CD4-positive, alpha-beta T cell (primary cell): Measurements from ENCODE around the gene SUCO. TPM values are rescaled to one million over a fixed set of nuclear protein-coding genes. Genes with fewer than 3 reads are reported as not detected.

Source experiments
- ATAC-seq: fragments of 200-7000 bp; cut with Tn5 transposase; one replicate; pipeline ENCODE4 v1.10.0; 2022; ENCODE audit warnings: mild to moderate bottlenecking; ENCODE audit not compliant: poor library complexity
- CTCF ChIA-PET: fragments of 350-600 bp; sonication (Branson Sonifier 250); formaldehyde crosslinking; loops from one replicate; lab custom pipeline; 2021; ENCODE audit warnings: antibody characterized with exemption, inconsistent platforms; lab: Charles Lee
- POLR2A ChIA-PET: fragments of 350-600 bp; sonication (Branson Sonifier 250); formaldehyde crosslinking; loops from one replicate; lab custom pipeline; 2021; ENCODE audit warnings: antibody characterized with exemption, inconsistent platforms; lab: Charles Lee
- DNase-seq, 14 experiments: peaks; one replicate each; pipeline ENCODE4 v3.0.0-alpha.2; 2013 to 2020; ENCODE audit warnings: mixed read lengths in 2 of 14
- H3K27ac ChIP-seq, 2 donors: one replicate each; pipeline versions ENCODE4 v1.5.1 to v1.7.0; 2013; ENCODE audit warnings: low read length in 2 of 2, low read depth in 1 of 2, mild to moderate bottlenecking in 1 of 2
- H3K27me3 ChIP-seq, 2 experiments: 1 replicate in 1 of 2; 2 replicates in 1 of 2; pipeline versions ENCODE4 v1.6.1 to v1.7.0; 2013; ENCODE audit warnings: low read length in 2 of 2, control low read depth in 1 of 2, mild to moderate bottlenecking in 1 of 2, moderate library complexity in 1 of 2; ENCODE audit not compliant: insufficient read depth in 2 of 2, control insufficient read depth in 1 of 2
- H3K36me3 ChIP-seq: one replicate; pipeline ENCODE4 v1.6.1; 2013; ENCODE audit warnings: low read length, control low read depth; ENCODE audit not compliant: insufficient read depth
- H3K4me1 ChIP-seq: one replicate; pipeline ENCODE4 v1.6.1; 2013; ENCODE audit warnings: low read length, control low read depth; ENCODE audit not compliant: insufficient read depth
- H3K4me3 ChIP-seq: one replicate; pipeline ENCODE4 v1.5.1; 2013; ENCODE audit warnings: mild to moderate bottlenecking, low read length, moderate library complexity
- H3K9me3 ChIP-seq, 2 experiments: 1 replicate in 1 of 2; 2 replicates in 1 of 2; pipeline versions ENCODE4 v1.6.1 to v1.7.0; 2013; ENCODE audit warnings: low read length in 2 of 2, mild to moderate bottlenecking in 2 of 2, control low read depth in 1 of 2, moderate library complexity in 1 of 2; ENCODE audit not compliant: control insufficient read depth in 1 of 2, insufficient read depth in 1 of 2
- H3K27ac Mint-ChIP-seq: one replicate; pipeline ENCODE4 v1.8.0; 2020; ENCODE audit warnings: mixed read lengths
- H3K27me3 Mint-ChIP-seq: one replicate; pipeline ENCODE4 v1.8.0; 2021; ENCODE audit warnings: mixed read lengths
- H3K36me3 Mint-ChIP-seq: one replicate; pipeline ENCODE4 v1.8.0; 2021; ENCODE audit warnings: low read depth, mixed read lengths
- H3K4me1 Mint-ChIP-seq: one replicate; pipeline ENCODE4 v1.8.0; 2021; ENCODE audit warnings: low read depth, mixed read lengths
- H3K4me3 Mint-ChIP-seq: one replicate; pipeline ENCODE4 v1.8.0; 2020; ENCODE audit warnings: mild to moderate bottlenecking, mixed read lengths
- H3K9me3 Mint-ChIP-seq: one replicate; pipeline ENCODE4 v1.8.0; 2020; ENCODE audit warnings: mixed read lengths
- intact Hi-C, 2 experiments: fragments of 100-400 bp; cut with DNase I in 1 of 2; cut with micrococcal nuclease in 1 of 2; formaldehyde crosslinking; loops; one replicate each; pipeline versions ENCODE4 v1.15.1 to v1.9.0; 2023 to 2025; cut with DNase I, micrococcal nuclease
- total RNA-seq, 174 experiments: library from RNA in 2 of 174; stranded (reverse) in 2 of 174; gene quantifications; one replicate each; pipeline ENCODE4 v1.2.3 and lab custom pipeline; 2021 to 2026
- TF ChIP-seq, protein P1 (sequence below): fragments of 200-600 bp; IDR thresholded peaks from one replicate; pipeline ENCODE4 v1.8.0; 2022; ENCODE audit warnings: antibody characterized with exemption, mild to moderate bottlenecking

The SUCO gene
- total RNA-seq, 2 experiments from 2014 or later = 93.1 to 104 TPM

- no peaks in the 10 kb centered on the region for H3K27me3 ChIP-seq
- no peaks in the 10 kb centered on the region for H3K9me3 Mint-ChIP-seq
- no peaks in the 10 kb centered on the region for H3K9me3 ChIP-seq
- H3K36me3 ChIP-seq = peaks cover 51% of the 10 kb centered on the region
- intact Hi-C loops = no loop called here
- DNase-seq (no peak), ATAC-seq (no peak)
- H3K27ac Mint-ChIP-seq = no peak overlapping the region
- no peaks in the 10 kb centered on the region for H3K4me1 ChIP-seq
- CTCF ChIA-PET = interaction anchor here (0.6 kb wide), 1 partner anchor 1778 kb away, joined by 4 read pairs; no protein-coding TSS in a partner anchor
- POLR2A ChIA-PET = interaction anchor here (0.8 kb wide), 1 partner anchor 11 kb away, joined by 3 read pairs; no protein-coding TSS in a partner anchor
- peaks cover 84% of the 10 kb centered on the region for H3K36me3 Mint-ChIP-seq
- H3K4me3 ChIP-seq = no peak overlapping the region
- H3K27me3 Mint-ChIP-seq = no peaks in the 10 kb centered on the region
- no peak overlapping the region for H3K27ac ChIP-seq
- no peak overlapping the region for H3K4me3 Mint-ChIP-seq
- H3K4me1 Mint-ChIP-seq = peaks cover 17% of the 10 kb centered on the region
- TF ChIP-seq, protein P1, sequence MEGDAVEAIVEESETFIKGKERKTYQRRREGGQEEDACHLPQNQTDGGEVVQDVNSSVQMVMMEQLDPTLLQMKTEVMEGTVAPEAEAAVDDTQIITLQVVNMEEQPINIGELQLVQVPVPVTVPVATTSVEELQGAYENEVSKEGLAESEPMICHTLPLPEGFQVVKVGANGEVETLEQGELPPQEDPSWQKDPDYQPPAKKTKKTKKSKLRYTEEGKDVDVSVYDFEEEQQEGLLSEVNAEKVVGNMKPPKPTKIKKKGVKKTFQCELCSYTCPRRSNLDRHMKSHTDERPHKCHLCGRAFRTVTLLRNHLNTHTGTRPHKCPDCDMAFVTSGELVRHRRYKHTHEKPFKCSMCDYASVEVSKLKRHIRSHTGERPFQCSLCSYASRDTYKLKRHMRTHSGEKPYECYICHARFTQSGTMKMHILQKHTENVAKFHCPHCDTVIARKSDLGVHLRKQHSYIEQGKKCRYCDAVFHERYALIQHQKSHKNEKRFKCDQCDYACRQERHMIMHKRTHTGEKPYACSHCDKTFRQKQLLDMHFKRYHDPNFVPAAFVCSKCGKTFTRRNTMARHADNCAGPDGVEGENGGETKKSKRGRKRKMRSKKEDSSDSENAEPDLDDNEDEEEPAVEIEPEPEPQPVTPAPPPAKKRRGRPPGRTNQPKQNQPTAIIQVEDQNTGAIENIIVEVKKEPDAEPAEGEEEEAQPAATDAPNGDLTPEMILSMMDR = no peak
These were observed 45.6 kb downstream of the SUCO start for GRCh38 chr1:172578586-172578985.

GRCh38 chr1:172581273-172581672 lies 48.3 kb downstream of the SUCO start:
- no peak for ATAC-seq
- TF ChIP-seq, protein P1 = no peak
- peak overlapping the region; percentile 9 for H3K27ac Mint-ChIP-seq
- POLR2A ChIA-PET = no interaction called here
- peaks cover 82% of the 10 kb centered on the region for H3K36me3 Mint-ChIP-seq
- DNase-seq = no peak
- intact Hi-C loops = no loop called here
- H3K36me3 ChIP-seq = peaks cover 42% of the 10 kb centered on the region
- CTCF ChIA-PET = no interaction called here
- peaks cover 17% of the 10 kb centered on the region for H3K4me1 Mint-ChIP-seq
- H3K4me1 ChIP-seq = no peaks in the 10 kb centered on the region
- H3K4me3 Mint-ChIP-seq = no peak overlapping the region
- no peaks in the 10 kb centered on the region for H3K27me3 Mint-ChIP-seq
- H3K4me3 ChIP-seq = no peak overlapping the region
- H3K27me3 ChIP-seq = no peaks in the 10 kb centered on the region
- H3K9me3 ChIP-seq = no peaks in the 10 kb centered on the region
- H3K27ac ChIP-seq = no peak overlapping the region
- no peaks in the 10 kb centered on the region for H3K9me3 Mint-ChIP-seq

DNA sequence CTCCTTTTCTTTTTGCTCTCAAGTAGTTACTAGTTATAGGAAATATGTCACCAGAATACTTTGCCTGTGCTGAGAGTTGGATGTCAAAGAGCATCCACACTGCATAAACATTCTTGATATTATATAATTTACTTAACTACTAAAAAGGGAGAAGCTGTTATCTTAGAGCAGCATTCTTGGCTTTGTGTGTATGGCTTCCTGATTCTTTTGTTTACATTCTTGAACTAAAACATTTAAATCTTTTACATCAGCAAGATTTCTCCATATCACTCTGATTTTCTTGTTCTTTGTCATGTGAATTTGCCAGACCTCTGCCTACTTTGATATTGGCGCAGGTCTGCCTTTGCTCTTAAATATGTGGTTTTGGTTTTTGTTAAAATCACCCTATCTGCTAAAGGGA lies 48.8 kb downstream of the SUCO start:
- Histone ChIP-seq H3K4me1 (no peaks in the 10 kb centered on the region), H3K4me3 (no peak overlapping the region), H3K9me3 (no peaks in the 10 kb centered on the region), H3K27ac (no peak overlapping the region), H3K36me3 (peaks cover 43% of the 10 kb centered on the region), H3K27me3 (no peaks in the 10 kb centered on the region)
- no peaks in the 10 kb centered on the region for H3K9me3 Mint-ChIP-seq
- ATAC-seq (no peak), DNase-seq (no peak)
- no peaks in the 10 kb centered on the region for H3K27me3 Mint-ChIP-seq
- intact Hi-C loops = no loop called here
- ChIA-PET POLR2A (no interaction called here), CTCF (no interaction called here)
- TF ChIP-seq, protein P1 = no peak
- H3K4me1 Mint-ChIP-seq = peaks cover 17% of the 10 kb centered on the region
- H3K36me3 Mint-ChIP-seq = peaks cover 87% of the 10 kb centered on the region
- H3K4me3 Mint-ChIP-seq = no peak overlapping the region
- peak overlapping the region; percentile 27 for H3K27ac Mint-ChIP-seq
